GM12801 (cell line): ENCODE measurements around the gene SH2D1B.

Source experiments
- TF ChIP-seq, protein P1 (sequence below): IDR thresholded peaks from one replicate; pipeline ENCODE4 v1.5.1; 2011; ENCODE audit warnings: control low read depth; ENCODE audit not compliant: insufficient read length; ENCODE audit errors: extremely low read depth

SH2D1B gene

DNA sequence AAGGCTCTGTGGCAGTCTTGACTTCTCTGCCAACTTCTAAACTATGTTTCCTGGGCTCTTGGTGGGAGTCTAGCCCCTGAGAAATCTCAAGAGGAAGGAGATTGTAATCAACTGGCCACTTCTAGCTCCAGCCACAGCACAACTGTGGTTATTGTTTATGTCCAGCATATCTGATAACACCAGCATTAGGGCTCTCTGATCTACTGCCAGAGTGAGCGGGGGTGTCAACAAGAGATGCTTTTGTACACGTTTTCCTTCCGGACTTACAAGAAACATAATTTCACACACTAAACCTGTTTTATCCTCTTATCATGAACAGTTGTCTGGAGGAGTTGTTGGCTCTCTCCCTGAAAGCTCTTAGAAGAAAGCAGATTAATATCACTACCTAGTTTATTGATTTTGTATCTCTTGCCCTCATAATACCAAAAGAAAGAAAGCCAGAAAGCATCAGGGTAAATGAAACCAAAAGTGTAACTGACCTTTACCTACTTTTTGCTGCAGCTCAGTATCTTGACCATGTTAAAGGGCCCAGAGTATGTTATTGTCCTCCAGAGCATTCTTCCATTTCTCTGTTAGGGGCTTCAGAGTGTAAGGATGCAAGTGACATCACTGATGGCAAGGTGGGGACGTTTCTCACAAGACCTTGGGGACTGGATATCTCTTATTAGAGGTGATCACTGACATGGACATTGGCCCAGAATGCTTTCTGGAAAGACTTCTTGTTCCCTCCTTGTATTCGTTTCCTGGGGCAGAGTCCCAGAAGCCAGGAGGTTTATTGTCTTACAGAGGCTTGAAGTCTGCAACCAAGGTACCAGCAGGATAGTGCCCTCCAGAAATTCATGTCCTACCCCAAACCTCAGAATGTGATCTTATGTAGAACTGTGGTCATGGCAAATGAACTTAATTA, 9.6 kb upstream of the SH2D1B start:
- TF ChIP-seq, protein P1, sequence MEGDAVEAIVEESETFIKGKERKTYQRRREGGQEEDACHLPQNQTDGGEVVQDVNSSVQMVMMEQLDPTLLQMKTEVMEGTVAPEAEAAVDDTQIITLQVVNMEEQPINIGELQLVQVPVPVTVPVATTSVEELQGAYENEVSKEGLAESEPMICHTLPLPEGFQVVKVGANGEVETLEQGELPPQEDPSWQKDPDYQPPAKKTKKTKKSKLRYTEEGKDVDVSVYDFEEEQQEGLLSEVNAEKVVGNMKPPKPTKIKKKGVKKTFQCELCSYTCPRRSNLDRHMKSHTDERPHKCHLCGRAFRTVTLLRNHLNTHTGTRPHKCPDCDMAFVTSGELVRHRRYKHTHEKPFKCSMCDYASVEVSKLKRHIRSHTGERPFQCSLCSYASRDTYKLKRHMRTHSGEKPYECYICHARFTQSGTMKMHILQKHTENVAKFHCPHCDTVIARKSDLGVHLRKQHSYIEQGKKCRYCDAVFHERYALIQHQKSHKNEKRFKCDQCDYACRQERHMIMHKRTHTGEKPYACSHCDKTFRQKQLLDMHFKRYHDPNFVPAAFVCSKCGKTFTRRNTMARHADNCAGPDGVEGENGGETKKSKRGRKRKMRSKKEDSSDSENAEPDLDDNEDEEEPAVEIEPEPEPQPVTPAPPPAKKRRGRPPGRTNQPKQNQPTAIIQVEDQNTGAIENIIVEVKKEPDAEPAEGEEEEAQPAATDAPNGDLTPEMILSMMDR, result no peak

DNA sequence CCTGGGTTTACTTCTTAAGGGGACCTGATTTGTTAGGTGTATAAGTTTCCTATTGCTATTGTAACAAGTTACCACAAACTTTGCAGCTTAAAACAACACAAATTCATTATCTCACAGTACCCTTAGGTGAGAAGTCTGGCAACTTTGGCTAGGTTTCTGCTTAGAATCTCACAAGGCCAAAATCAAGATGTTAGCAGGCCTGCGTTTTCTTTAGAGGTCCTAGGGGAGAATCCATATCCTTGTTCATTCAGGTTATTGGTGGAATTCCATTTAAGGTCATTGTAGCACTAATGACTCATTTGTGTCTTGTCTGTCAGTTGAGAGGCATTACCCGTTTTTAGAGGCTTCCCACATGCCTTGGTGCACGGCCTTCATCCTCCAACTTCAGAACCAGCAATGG, 8.2 kb upstream of the SH2D1B start:
- TF ChIP-seq, protein P1, result no peak

DNA sequence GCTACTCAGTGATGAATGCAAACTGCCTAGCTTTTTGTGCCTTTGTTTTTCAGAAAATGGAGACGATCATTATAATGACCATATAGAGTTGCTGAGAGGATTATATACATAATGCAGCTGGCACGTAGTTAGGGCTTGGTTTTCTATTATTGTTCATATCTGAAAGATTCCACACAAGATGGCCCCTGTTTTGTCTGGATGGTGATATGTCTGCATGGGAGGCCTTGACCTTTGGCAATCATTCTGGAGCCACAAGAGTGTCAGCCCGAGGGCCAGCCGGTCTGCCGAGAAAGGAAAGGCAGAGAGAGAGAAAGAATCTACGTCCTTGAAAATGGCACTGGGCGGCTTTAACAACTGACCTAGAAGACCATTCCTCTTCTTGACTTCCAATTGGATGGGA, 5.7 kb upstream of the SH2D1B start:
- TF ChIP-seq, protein P1, result no peak

DNA sequence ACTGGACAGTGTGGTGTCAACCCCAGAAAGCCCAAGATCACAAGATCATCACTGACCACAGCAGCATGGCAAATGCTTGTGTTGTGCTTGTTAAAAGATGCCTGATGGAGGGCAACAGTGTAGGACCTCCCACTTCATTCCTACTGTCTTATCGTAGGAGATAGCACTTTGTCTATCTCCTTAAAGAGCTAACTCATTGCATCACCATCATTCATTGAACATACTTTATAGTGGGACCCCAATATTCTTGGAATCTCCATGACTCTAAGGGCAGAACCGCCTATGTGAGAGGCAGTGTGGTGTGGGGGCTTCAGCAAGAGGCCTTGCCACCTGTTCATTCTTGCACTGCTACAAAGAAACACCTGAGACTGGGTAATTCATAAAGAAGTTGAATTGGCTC, 5.0 kb upstream of the SH2D1B start:
- TF ChIP-seq, protein P1, result no peak

DNA sequence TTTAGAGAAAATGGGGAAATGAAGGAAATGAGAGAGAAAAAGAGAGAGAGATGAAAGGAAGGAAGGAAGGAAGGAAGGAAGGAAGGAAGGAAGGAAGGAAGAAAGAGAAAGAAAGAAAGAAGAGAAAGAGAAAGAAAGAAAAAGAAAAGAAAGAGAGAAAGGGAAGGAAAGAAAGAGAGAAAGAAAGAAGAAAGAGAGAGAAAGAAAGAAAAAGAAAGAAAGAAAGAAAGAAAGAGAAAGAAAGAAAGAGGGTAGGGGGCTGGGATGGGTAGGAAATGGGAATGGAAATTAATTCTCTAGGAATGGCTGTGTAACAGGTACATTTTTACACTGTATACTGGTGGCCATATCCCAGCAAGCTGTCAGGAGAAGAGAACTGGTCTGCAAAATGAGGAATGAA, 4.3 kb upstream of the SH2D1B start:
- TF ChIP-seq, protein P1, result no peak

DNA sequence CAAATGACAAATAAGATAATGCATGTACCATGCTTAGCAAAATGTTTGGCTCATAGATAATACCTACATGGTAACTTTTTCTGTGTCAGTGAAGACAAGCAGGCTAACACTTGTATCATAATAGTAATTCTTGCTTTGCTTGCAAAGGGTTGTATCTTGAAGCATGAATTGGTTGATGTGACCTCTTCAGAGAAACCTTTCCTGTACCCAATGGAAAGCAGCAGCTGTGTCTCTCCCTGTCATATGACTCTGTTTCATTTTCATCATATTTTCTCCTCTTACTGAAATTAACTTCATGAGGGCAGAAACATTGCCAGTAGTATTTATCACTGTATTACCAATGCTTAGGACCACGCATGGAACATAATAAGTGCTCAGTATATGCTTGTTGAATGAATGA, 4.4 kb downstream of the SH2D1B start:
- TF ChIP-seq, protein P1, result no peak

DNA sequence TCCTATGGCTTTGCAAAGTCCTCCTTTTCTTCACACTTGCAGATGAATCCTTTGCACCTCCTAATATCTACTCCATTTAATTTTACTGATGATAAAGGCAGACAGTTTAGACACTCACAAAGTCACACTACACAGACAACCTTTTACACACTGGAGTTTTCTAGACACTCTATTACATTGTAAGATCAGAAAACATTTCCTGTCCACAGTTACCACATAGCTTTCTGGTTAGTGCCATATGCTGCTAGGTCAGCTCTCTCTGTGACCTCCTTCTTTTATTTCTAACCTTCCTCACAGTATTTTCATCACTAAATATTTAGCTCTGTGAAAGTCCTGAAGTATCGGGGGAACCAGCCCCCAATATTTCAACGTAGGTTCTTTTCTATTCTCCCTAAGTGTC, 5.1 kb downstream of the SH2D1B start:
- TF ChIP-seq, protein P1, result no peak
